Osteoblast (primary cell): Measurements from ENCODE around the gene AP1AR. TPM values are rescaled to one million over a fixed set of nuclear protein-coding genes. Genes with fewer than 3 reads are reported as not detected.

Experiments
- DNase-seq: peaks from one replicate; pipeline ENCODE4 v3.0.0; 2011; ENCODE audit warnings: low spot score, mixed read lengths; ENCODE audit not compliant: insufficient read length; ENCODE audit errors: missing footprints
- H2AFZ ChIP-seq: 2 replicates; pipeline ENCODE4 v1.6.0; 2011; ENCODE audit warnings: mild to moderate bottlenecking, low read length
- H3K27ac ChIP-seq: 2 replicates; pipeline ENCODE4 v1.5.1; 2011; ENCODE audit warnings: mild to moderate bottlenecking, low read depth, low read length, moderate library complexity
- H3K27me3 ChIP-seq: 2 replicates; pipeline ENCODE4 v1.6.0; 2012; ENCODE audit warnings: mild to moderate bottlenecking, control low read depth, inconsistent platforms, low read length, moderate library complexity; ENCODE audit not compliant: insufficient read depth
- H3K36me3 ChIP-seq: 2 replicates; pipeline ENCODE4 v1.5.1; 2011; ENCODE audit warnings: mild to moderate bottlenecking, low read length, control low read depth, moderate library complexity; ENCODE audit not compliant: insufficient read depth
- H3K4me1 ChIP-seq: 2 replicates; pipeline ENCODE4 v1.5.1; 2011; ENCODE audit warnings: mild to moderate bottlenecking, low read length, control low read depth, moderate library complexity; ENCODE audit not compliant: insufficient read depth
- H3K4me2 ChIP-seq: 2 replicates; pipeline ENCODE4 v1.6.0; 2011; ENCODE audit warnings: mild to moderate bottlenecking, low read length; ENCODE audit not compliant: insufficient read depth
- H3K4me3 ChIP-seq: fragments of 200-600 bp; sonication (generic); 3 replicates; pipeline ENCODE4 v1.5.1; 2012; ENCODE audit warnings: mild to moderate bottlenecking, low read length, inconsistent platforms; ENCODE audit not compliant: insufficient read depth
- H3K79me2 ChIP-seq: 2 replicates; pipeline ENCODE4 v1.6.0; 2012; ENCODE audit warnings: mild to moderate bottlenecking, low read length, control low read depth, inconsistent platforms; ENCODE audit not compliant: insufficient read depth
- H3K9me3 ChIP-seq: 2 replicates; pipeline ENCODE4 v1.5.1; 2011; ENCODE audit warnings: low read depth, low read length, control low read depth
- H4K20me1 ChIP-seq: 2 replicates; pipeline ENCODE4 v1.6.0; 2012; ENCODE audit warnings: mild to moderate bottlenecking, low read length, control low read depth; ENCODE audit not compliant: insufficient read depth
- CTCF ChIP-seq: IDR thresholded peaks from 2 replicates; pipeline ENCODE4 v1.5.1; 2011; ENCODE audit warnings: mild to moderate bottlenecking, low read depth, low read length, moderate library complexity; ENCODE audit errors: extremely low read depth
- total RNA-seq: library from RNA; depleted of rRNA; stranded (reverse); fragments of >200 nt; gene quantifications from 2 replicates; pipeline ENCODE4 v1.2.3, GENCODE V29; 2012

Gene AP1AR
- total RNA-seq, 1 donor = 28.2 TPM

DNA sequence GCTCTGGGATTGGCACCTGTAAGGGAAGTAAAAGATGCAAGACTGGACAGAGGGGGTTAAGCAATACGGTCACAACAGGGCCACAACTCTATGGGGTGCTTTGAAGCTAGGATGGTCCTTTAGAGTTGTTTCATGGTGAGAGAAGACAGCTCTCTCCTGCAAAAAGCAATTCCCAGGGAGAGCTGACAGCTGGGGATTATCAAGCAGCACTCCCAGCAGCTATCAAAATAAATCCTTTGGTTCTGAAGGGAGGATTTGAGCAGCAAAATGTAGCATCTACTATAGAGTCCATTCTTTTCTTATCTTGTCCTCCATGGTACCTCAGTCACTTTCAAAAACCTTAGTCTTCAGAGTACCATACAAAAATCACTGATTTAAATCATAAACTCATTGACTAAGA lies 35.1 kb upstream of the AP1AR start:
- Histone ChIP-seq H2AFZ (no peak overlapping the region), H3K79me2 (no peaks in the 10 kb centered on the region), H3K27ac (no peak overlapping the region), H4K20me1 (no peaks in the 10 kb centered on the region), H3K4me3 (no peak overlapping the region), H3K4me2 (no peak overlapping the region), H3K9me3 (no peaks in the 10 kb centered on the region), H3K36me3 (no peaks in the 10 kb centered on the region), H3K27me3 (no peaks in the 10 kb centered on the region), H3K4me1 (no peaks in the 10 kb centered on the region)
- TF ChIP-seq CTCF = no peak
- no peak for DNase-seq

- H3K9me3 ChIP-seq = no peaks in the 10 kb centered on the region
- no peak overlapping the region for H3K4me3 ChIP-seq
- H3K79me2 ChIP-seq = no peaks in the 10 kb centered on the region
- no peak for DNase-seq
- H3K27me3 ChIP-seq = no peaks in the 10 kb centered on the region
- H3K36me3 ChIP-seq = no peaks in the 10 kb centered on the region
- no peak for TF ChIP-seq CTCF
- no peak overlapping the region for H2AFZ ChIP-seq
- no peak overlapping the region for H3K4me2 ChIP-seq
- no peak overlapping the region for H3K27ac ChIP-seq
- no peaks in the 10 kb centered on the region for H4K20me1 ChIP-seq
- H3K4me1 ChIP-seq = no peaks in the 10 kb centered on the region
Observed at GRCh38 chr4:112199041-112199440, 32.5 kb upstream of the AP1AR start.

DNA sequence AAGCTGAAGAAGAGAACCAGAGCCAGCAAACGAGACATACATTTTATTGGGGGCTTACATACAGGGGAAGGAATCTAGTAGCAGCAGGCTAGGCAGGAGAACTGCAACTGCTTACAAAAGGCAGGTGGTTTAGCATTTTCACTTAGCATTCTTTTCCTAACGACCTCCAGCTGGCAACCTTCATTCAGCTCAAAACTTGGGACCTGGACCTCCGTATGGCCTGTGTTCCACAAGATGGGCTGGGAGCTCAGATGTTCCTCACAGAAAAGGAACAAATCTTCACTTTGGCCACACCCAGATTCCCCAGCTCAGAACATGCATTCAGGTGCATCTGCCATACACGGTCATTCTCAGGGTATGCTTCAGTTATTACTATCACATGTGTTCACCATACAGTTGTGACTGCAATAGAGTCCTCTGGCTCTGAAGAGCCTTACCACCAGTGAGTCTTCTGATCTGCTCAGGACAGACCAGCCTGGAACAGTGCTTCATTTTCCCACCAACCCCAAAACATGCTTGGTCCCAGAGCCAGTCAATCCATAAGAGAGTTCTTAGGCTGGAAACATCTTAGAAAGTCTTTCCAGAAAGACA lies 29.6 kb upstream of the AP1AR start:
- H3K36me3 ChIP-seq = no peaks in the 10 kb centered on the region
- no peak overlapping the region for H2AFZ ChIP-seq
- H3K27me3 ChIP-seq = no peaks in the 10 kb centered on the region
- H3K4me1 ChIP-seq = no peaks in the 10 kb centered on the region
- H4K20me1 ChIP-seq = no peaks in the 10 kb centered on the region
- no peaks in the 10 kb centered on the region for H3K79me2 ChIP-seq
- no peaks in the 10 kb centered on the region for H3K9me3 ChIP-seq
- H3K27ac ChIP-seq = no peak overlapping the region
- no peak overlapping the region for H3K4me3 ChIP-seq
- TF ChIP-seq CTCF = no peak
- no peak overlapping the region for H3K4me2 ChIP-seq
- DNase-seq = no peak

DNA sequence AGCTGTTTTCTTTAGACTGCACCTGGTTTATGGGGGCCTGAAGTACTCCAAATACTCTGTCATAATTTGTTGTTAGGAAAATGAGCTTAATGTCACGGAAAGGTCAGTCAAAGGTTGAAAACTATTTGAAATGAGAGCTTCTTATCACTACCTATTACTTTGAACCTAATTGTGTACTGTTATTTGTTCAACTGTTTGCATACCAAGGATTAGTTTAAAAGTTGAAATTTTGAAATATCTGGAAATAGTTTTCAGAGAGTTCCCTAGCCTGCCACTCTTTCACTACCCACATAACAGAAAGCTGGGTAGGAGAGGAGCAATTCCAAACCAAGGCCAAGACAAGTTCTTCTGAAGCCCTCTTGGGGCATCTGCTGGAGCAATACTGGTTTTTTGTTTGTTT lies 28.0 kb upstream of the AP1AR start:
- H3K4me1 ChIP-seq = no peaks in the 10 kb centered on the region
- TF ChIP-seq CTCF = no peak
- no peak overlapping the region for H3K27ac ChIP-seq
- no peaks in the 10 kb centered on the region for H4K20me1 ChIP-seq
- no peak overlapping the region for H2AFZ ChIP-seq
- no peak for DNase-seq
- H3K9me3 ChIP-seq = no peaks in the 10 kb centered on the region
- H3K4me3 ChIP-seq = no peak overlapping the region
- no peaks in the 10 kb centered on the region for H3K79me2 ChIP-seq
- no peaks in the 10 kb centered on the region for H3K27me3 ChIP-seq
- no peak overlapping the region for H3K4me2 ChIP-seq
- no peaks in the 10 kb centered on the region for H3K36me3 ChIP-seq
